Panc1 (cell line): ENCODE results near the gene PSKH1.

Experiments
- POLR2AphosphoS5 ChIP-seq: IDR thresholded peaks from 2 replicates; pipeline ENCODE4 v1.6.1; 2012; ENCODE audit warnings: mild to moderate bottlenecking, low read depth, low read length, moderate library complexity
- TCF7L2 ChIP-seq: IDR thresholded peaks from 2 replicates; pipeline ENCODE4 v1.6.1; 2011; ENCODE audit warnings: mild to moderate bottlenecking, low read depth, low read length, inconsistent platforms
- TF ChIP-seq, protein P1 (sequence below): fragments of 450-650 bp; IDR thresholded peaks from 2 replicates; pipeline ENCODE4 v1.5.1; 2017; ENCODE audit warnings: mild to moderate bottlenecking
- TF ChIP-seq, protein P2 (sequence below), 2 experiments: IDR thresholded peaks; 2 replicates each; pipeline ENCODE4 v1.6.1; 2011 to 2012; ENCODE audit warnings: low read depth in 2 of 2, control low read depth in 1 of 2, low read length in 1 of 2, mild to moderate bottlenecking in 1 of 2, moderate library complexity in 1 of 2; ENCODE audit not compliant: insufficient read depth in 1 of 2

DNA sequence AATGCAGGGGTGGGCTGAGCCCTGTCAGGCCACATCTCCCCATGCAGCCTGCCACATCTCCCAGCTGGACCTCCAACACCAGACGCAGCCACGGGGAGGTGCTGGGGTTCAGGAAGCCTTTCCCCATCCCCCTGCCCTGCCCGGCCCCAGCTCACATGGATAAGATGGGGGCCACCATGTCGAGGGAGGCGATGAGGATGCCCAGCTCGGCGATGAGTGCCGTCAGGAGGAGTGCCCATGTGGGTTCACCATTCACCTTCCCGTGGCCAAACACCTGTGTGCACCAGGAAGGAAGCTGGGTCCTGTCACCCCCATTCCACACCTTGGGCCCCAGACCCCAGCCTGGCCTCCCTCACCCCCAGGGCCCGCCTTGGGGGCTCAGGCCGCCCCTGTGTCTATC is 56.6 kb downstream of the PSKH1 start:
- TF ChIP-seq, protein P1, sequence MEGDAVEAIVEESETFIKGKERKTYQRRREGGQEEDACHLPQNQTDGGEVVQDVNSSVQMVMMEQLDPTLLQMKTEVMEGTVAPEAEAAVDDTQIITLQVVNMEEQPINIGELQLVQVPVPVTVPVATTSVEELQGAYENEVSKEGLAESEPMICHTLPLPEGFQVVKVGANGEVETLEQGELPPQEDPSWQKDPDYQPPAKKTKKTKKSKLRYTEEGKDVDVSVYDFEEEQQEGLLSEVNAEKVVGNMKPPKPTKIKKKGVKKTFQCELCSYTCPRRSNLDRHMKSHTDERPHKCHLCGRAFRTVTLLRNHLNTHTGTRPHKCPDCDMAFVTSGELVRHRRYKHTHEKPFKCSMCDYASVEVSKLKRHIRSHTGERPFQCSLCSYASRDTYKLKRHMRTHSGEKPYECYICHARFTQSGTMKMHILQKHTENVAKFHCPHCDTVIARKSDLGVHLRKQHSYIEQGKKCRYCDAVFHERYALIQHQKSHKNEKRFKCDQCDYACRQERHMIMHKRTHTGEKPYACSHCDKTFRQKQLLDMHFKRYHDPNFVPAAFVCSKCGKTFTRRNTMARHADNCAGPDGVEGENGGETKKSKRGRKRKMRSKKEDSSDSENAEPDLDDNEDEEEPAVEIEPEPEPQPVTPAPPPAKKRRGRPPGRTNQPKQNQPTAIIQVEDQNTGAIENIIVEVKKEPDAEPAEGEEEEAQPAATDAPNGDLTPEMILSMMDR, result no peak
- TF ChIP-seq POLR2AphosphoS5 (no peak), TCF7L2 (no peak)
- TF ChIP-seq, protein P2, sequence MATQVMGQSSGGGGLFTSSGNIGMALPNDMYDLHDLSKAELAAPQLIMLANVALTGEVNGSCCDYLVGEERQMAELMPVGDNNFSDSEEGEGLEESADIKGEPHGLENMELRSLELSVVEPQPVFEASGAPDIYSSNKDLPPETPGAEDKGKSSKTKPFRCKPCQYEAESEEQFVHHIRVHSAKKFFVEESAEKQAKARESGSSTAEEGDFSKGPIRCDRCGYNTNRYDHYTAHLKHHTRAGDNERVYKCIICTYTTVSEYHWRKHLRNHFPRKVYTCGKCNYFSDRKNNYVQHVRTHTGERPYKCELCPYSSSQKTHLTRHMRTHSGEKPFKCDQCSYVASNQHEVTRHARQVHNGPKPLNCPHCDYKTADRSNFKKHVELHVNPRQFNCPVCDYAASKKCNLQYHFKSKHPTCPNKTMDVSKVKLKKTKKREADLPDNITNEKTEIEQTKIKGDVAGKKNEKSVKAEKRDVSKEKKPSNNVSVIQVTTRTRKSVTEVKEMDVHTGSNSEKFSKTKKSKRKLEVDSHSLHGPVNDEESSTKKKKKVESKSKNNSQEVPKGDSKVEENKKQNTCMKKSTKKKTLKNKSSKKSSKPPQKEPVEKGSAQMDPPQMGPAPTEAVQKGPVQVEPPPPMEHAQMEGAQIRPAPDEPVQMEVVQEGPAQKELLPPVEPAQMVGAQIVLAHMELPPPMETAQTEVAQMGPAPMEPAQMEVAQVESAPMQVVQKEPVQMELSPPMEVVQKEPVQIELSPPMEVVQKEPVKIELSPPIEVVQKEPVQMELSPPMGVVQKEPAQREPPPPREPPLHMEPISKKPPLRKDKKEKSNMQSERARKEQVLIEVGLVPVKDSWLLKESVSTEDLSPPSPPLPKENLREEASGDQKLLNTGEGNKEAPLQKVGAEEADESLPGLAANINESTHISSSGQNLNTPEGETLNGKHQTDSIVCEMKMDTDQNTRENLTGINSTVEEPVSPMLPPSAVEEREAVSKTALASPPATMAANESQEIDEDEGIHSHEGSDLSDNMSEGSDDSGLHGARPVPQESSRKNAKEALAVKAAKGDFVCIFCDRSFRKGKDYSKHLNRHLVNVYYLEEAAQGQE (IDR thresholded peaks at IDR 0.05; ENCODE audit: insufficient read depth in 1 of 2, low read depth in 2 of 2, low read length in 1 of 2), result no peak
